ENCODE measurements around the gene CTBS.

CTBS gene

GRCh38 chr1:84619383-84620102, 45.3 kb upstream of the CTBS start:
- Histone ChIP-seq H3K4me1 (ENCODE audit: insufficient read depth, low read length) (peaks cover 10% of the 10 kb centered on the region; the same call in 1 of the 2 replicates), H3K9ac (ENCODE audit: low read depth, low read length) (no peak overlapping the region), H3K36me3 (ENCODE audit: insufficient read depth, low read length) (no peaks in the 10 kb centered on the region), H3K27ac (ENCODE audit: low read length) (no peak overlapping the region), H3K9me3 (ENCODE audit: insufficient read depth, low read length, severe bottlenecking) (peaks cover 4% of the 10 kb centered on the region), H3K4me2 (ENCODE audit: insufficient read depth, low read length) (no peak overlapping the region), H3K4me3 (ENCODE audit: low read depth in 1 of 2, low read length in 2 of 2) (no peak overlapping the region), H2AFZ (ENCODE audit: low read depth, low read length) (peak overlapping the region; percentile 31; the same call in 1 of the 2 replicates), H3K27me3 (ENCODE audit: insufficient read depth, low read length, poor library complexity) (no peaks in the 10 kb centered on the region), H4K20me1 (ENCODE audit: insufficient read depth, low read length) (no peaks in the 10 kb centered on the region), H3K79me2 (ENCODE audit: insufficient read depth, low read length) (no peaks in the 10 kb centered on the region)
- TF ChIP-seq CTCF (IDR thresholded peaks at IDR 0.05; ENCODE audit: borderline replicate concordance, extremely low read depth, low read length, poor library complexity, severe bottlenecking): no peak
- no peak for TF ChIP-seq EZH2 (IDR thresholded peaks at IDR 0.05; ENCODE audit: borderline replicate concordance, low read depth, low read length, severe bottlenecking)
- ATAC-seq (ENCODE audit: insufficient read depth, low read depth) (no peak), DNase-seq (no peak)

GRCh38 chr1:84617349-84617748, 43.1 kb upstream of the CTBS start:
- Histone ChIP-seq H3K4me1 (ENCODE audit: insufficient read depth, low read length) (peaks cover 10% of the 10 kb centered on the region; the same call in 1 of the 2 replicates), H3K9ac (ENCODE audit: low read depth, low read length) (no peak overlapping the region), H3K27me3 (ENCODE audit: insufficient read depth, low read length, poor library complexity) (no peaks in the 10 kb centered on the region), H3K9me3 (ENCODE audit: insufficient read depth, low read length, severe bottlenecking) (peaks cover 24% of the 10 kb centered on the region), H4K20me1 (ENCODE audit: insufficient read depth, low read length) (no peaks in the 10 kb centered on the region), H3K4me2 (ENCODE audit: insufficient read depth, low read length) (no peak overlapping the region), H3K79me2 (ENCODE audit: insufficient read depth, low read length) (no peaks in the 10 kb centered on the region), H2AFZ (ENCODE audit: low read depth, low read length) (no peak overlapping the region), H3K36me3 (ENCODE audit: insufficient read depth, low read length) (no peaks in the 10 kb centered on the region), H3K27ac (ENCODE audit: low read length) (no peak overlapping the region), H3K4me3 (ENCODE audit: low read depth in 1 of 2, low read length in 2 of 2) (no peak overlapping the region)
- no peak for TF ChIP-seq EZH2 (IDR thresholded peaks at IDR 0.05; ENCODE audit: borderline replicate concordance, low read depth, low read length, severe bottlenecking)
- no peak for TF ChIP-seq CTCF (IDR thresholded peaks at IDR 0.05; ENCODE audit: borderline replicate concordance, extremely low read depth, low read length, poor library complexity, severe bottlenecking)
- DNase-seq (no peak), ATAC-seq (ENCODE audit: insufficient read depth, low read depth) (no peak)

- no peaks in the 10 kb centered on the region for H4K20me1 ChIP-seq (ENCODE audit: insufficient read depth, low read length)
- H3K4me2 ChIP-seq (ENCODE audit: insufficient read depth, low read length): no peak overlapping the region
- no peaks in the 10 kb centered on the region for H3K36me3 ChIP-seq (ENCODE audit: insufficient read depth, low read length)
- H3K4me1 ChIP-seq (ENCODE audit: insufficient read depth, low read length): peaks cover 7% of the 10 kb centered on the region; the same call in 1 of the 2 replicates
- H2AFZ ChIP-seq (ENCODE audit: low read depth, low read length): no peak overlapping the region
- DNase-seq (no peak), ATAC-seq (ENCODE audit: insufficient read depth, low read depth) (no peak)
- H3K27ac ChIP-seq (ENCODE audit: low read length): no peak overlapping the region
- TF ChIP-seq EZH2 (IDR thresholded peaks at IDR 0.05; ENCODE audit: borderline replicate concordance, low read depth, low read length, severe bottlenecking) (no peak), CTCF (IDR thresholded peaks at IDR 0.05; ENCODE audit: borderline replicate concordance, extremely low read depth, low read length, poor library complexity, severe bottlenecking) (no peak)
- no peak overlapping the region for H3K9ac ChIP-seq (ENCODE audit: low read depth, low read length)
- no peak overlapping the region for H3K4me3 ChIP-seq (ENCODE audit: low read depth in 1 of 2, low read length in 2 of 2)
- peaks cover 24% of the 10 kb centered on the region for H3K9me3 ChIP-seq (ENCODE audit: insufficient read depth, low read length, severe bottlenecking)
- no peaks in the 10 kb centered on the region for H3K27me3 ChIP-seq (ENCODE audit: insufficient read depth, low read length, poor library complexity)
- H3K79me2 ChIP-seq (ENCODE audit: insufficient read depth, low read length): no peaks in the 10 kb centered on the region
Measured at GRCh38 chr1:84615790-84616189, 41.5 kb upstream of the CTBS start.

Data from DND-41 (cell line).